H1 (cell line): ENCODE measurements around the gene TMEM130. TPM values are rescaled to one million over a fixed set of nuclear protein-coding genes. Genes with fewer than 3 reads are reported as not detected.

Experiments used
- BRCA1 ChIP-seq: IDR thresholded peaks from 2 replicates; pipeline ENCODE4 v1.6.1; 2012; ENCODE audit warnings: low read depth, low read length, improper control_type of control experiment
- EZH2 ChIP-seq: fragments of 200-600 bp; sonication (generic); IDR thresholded peaks from 2 replicates; pipeline ENCODE4 v1.7.1; 2012; ENCODE audit warnings: low read depth, mild to moderate bottlenecking, moderate library complexity, low read length, inconsistent platforms; ENCODE audit not compliant: severe bottlenecking
- RXRA ChIP-seq: IDR thresholded peaks from 2 replicates; pipeline ENCODE4 v1.6.1; 2011; ENCODE audit warnings: low read depth, mild to moderate bottlenecking, low read length, moderate library complexity; ENCODE audit not compliant: insufficient read depth
- SUZ12 ChIP-seq: fragments of 200-600 bp; sonication (generic); IDR thresholded peaks from 2 replicates; pipeline ENCODE4 v1.6.1; 2012; ENCODE audit warnings: mild to moderate bottlenecking, inconsistent platforms, low read length, moderate library complexity, mixed read lengths
- polyA plus RNA-seq, 7 experiments: library from polyadenylated mRNA; depleted of rRNA in 3 of 7; stranded (reverse) in 5 of 7; unstranded in 2 of 7; fragments of >200 nt in 5 of 7; fragments of 200-250 nt in 2 of 7; gene quantifications; 1 replicate in 5 of 7; 2 replicates in 1 of 7; 4 replicates in 1 of 7; pipeline versions ENCODE4 v1.2.1 to v1.2.3, GENCODE V29; 2011 to 2013; ENCODE audit warnings: missing spikeins in 2 of 7, mixed read lengths in 2 of 7
- total RNA-seq: library from RNA; stranded (reverse); fragmentation: NEBNext Ultra II Directional; extraction: Animal tissue kit (Norgen Biotek cat#: 25700); gene quantifications from 2 replicates; pipeline ENCODE4 v1.2.1, GENCODE V29; 2021
- TF ChIP-seq, protein P1 (sequence below): IDR thresholded peaks from 2 replicates; pipeline ENCODE4 v1.6.1; 2012; ENCODE audit warnings: inconsistent platforms

Gene TMEM130
- total and polyA plus RNA-seq, 2 of the 8 experiments (the other 6 are each of a cell fraction or from before 2014, with no cell fraction given): 2.9 to 6.6 TPM

DNA sequence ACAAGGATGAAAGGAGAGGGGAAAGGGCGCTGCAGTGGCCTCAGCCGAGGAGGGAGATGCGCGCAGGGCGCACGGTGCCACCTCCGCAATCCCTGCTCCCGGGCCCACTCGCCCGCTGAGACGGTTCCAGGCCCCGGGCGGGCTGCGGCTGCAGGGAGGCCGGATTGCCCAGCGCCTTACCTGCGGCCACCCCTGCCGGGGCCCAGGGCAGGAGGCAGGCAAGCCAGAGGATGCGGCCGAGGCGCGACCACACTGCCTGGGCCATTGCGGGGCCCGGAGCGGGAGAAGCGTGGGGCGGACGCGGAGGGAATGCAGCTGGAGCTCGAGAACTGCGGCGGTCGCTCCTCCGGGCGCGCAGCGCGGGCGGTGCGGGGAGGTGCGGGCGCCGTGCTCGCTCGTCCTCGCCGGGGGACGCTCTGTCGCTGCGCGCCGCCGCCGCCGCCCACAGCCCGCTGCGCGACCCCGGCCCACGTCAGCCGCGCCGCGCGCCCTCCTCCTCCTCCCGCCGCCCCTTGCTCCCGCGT lies at the start of gene TMEM130 (continued):
- TF ChIP-seq SUZ12 (peak; percentile 64; the same call in 1 of the 2 replicates), BRCA1 (no peak), EZH2 (peak; percentile 63), RXRA (no peak)
- TF ChIP-seq, protein P1, sequence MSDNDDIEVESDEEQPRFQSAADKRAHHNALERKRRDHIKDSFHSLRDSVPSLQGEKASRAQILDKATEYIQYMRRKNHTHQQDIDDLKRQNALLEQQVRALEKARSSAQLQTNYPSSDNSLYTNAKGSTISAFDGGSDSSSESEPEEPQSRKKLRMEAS: no peak
